HG03439 (cell line): ENCODE results near the gene CCDC141.
A peak's percentile ranks its signal among the peaks of the same experiment; 100 is the strongest.

Experiments used
- ATAC-seq: cut with Tn5 transposase; IDR thresholded peaks from one replicate; pipeline ENCODE4 v1.9.1; 2021; ENCODE audit warnings: mild to moderate bottlenecking, moderate library complexity; ENCODE audit not compliant: unreplicated experiment

CCDC141 gene

GRCh38 chr2:178978667-178979066 is 71.3 kb downstream of the CCDC141 start:
- no peak for ATAC-seq

GRCh38 chr2:178976351-178976750 is 73.6 kb downstream of the CCDC141 start:
- no peak for ATAC-seq

GRCh38 chr2:178962805-178963433 is 87.0 kb downstream of the CCDC141 start:
- no peak for ATAC-seq

- no peak for ATAC-seq
These were observed 87.8 kb downstream of the CCDC141 start for GRCh38 chr2:178962152-178962551.

- no peak for ATAC-seq
These were observed 95.9 kb downstream of the CCDC141 start for GRCh38 chr2:178954049-178954448.

- ATAC-seq = no peak
These were observed 98.5 kb downstream of the CCDC141 start for GRCh38 chr2:178951266-178952006.

- peak; percentile 78 for ATAC-seq
These were observed 100.4 kb downstream of the CCDC141 start for GRCh38 chr2:178949584-178949983.

- ATAC-seq = no peak
These were observed 100.8 kb downstream of the CCDC141 start for GRCh38 chr2:178949151-178949550.

- no peak for ATAC-seq
These were observed 102.9 kb downstream of the CCDC141 start for GRCh38 chr2:178947006-178947405.

- no peak for ATAC-seq
These were observed 103.4 kb downstream of the CCDC141 start for GRCh38 chr2:178946494-178946893.

GRCh38 chr2:178943745-178944144 is 106.2 kb downstream of the CCDC141 start:
- no peak for ATAC-seq

GRCh38 chr2:178934571-178934970 is 115.4 kb downstream of the CCDC141 start:
- ATAC-seq = no peak

GRCh38 chr2:178933493-178933892 is 116.4 kb downstream of the CCDC141 start:
- no peak for ATAC-seq

GRCh38 chr2:178928077-178928476 is 121.9 kb downstream of the CCDC141 start:
- ATAC-seq = peak; percentile 62

GRCh38 chr2:178927173-178927572 is 122.8 kb downstream of the CCDC141 start:
- no peak for ATAC-seq

- ATAC-seq = no peak
These were observed 125.1 kb downstream of the CCDC141 start for GRCh38 chr2:178924817-178925216.

- no peak for ATAC-seq
These were observed 126.4 kb downstream of the CCDC141 start for GRCh38 chr2:178923546-178923945.

GRCh38 chr2:178920916-178921513 is 128.9 kb downstream of the CCDC141 start:
- no peak for ATAC-seq

- ATAC-seq = no peak
These were observed 132.4 kb downstream of the CCDC141 start for GRCh38 chr2:178917555-178917954.

- no peak for ATAC-seq
These were observed 134.3 kb downstream of the CCDC141 start for GRCh38 chr2:178915423-178916173.

GRCh38 chr2:178914259-178914849 is 135.6 kb downstream of the CCDC141 start:
- peak; percentile 89 for ATAC-seq
